HG02610 (cell line): Measurements from ENCODE around the gene ETV3.
"Not testable (repeated sequence)": the region's sequence is repeated elsewhere in the genome, so short reads cannot be mapped to it uniquely, and the experiment has no call there.

ENCODE experiments used
- ATAC-seq: cut with Tn5 transposase; IDR thresholded peaks from one replicate; pipeline ENCODE4 v1.9.1; 2021; ENCODE audit warnings: mild to moderate bottlenecking, moderate library complexity; ENCODE audit not compliant: unreplicated experiment

Gene ETV3

DNA sequence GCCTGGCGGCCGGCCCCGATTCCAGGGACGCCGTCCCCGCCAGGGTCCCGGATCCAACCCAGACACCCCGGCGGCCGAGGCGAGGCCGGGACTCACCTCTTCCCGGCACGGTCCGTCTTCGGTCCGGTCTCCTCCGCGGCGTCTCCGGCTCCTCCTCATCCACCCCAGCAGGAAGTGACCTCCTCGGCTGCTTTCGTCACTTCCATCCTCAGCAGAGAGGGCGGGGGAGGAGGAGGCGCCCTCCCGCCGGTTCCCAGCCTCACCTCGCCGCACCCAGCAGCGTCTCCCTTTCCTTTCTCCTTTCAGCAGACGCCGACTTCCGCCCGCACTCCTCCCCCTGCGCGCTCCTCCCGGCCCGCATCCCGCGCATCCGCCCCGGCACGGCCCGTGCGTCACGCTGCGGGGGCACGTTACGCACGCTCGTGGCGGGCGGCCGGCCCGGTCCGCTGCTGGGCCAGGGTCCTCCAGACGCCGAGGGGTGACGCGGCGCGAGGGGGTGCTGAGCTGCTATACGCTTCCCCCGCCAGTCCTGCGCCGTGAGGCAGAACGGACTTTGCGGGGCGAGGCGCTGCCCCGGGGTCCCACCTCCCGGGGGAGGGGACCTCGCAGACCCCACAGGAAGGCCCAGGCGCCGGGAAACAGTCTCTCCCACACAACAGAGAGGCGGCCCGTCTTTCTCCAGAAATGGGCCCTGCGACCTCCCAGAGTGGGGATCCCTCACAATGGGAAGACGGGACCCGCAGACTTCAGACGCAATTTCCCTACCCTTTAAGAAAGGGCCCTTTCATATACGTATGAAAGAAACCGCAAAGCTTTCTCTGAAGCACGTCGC, at the start of gene ETV3:
TSS of gene ETV3 (minus strand) at position 176 of the 832 bp plus-strand sequence. CDS start 2,043 bp downstream, outside the sequence.
- peak; percentile 84 for ATAC-seq

DNA sequence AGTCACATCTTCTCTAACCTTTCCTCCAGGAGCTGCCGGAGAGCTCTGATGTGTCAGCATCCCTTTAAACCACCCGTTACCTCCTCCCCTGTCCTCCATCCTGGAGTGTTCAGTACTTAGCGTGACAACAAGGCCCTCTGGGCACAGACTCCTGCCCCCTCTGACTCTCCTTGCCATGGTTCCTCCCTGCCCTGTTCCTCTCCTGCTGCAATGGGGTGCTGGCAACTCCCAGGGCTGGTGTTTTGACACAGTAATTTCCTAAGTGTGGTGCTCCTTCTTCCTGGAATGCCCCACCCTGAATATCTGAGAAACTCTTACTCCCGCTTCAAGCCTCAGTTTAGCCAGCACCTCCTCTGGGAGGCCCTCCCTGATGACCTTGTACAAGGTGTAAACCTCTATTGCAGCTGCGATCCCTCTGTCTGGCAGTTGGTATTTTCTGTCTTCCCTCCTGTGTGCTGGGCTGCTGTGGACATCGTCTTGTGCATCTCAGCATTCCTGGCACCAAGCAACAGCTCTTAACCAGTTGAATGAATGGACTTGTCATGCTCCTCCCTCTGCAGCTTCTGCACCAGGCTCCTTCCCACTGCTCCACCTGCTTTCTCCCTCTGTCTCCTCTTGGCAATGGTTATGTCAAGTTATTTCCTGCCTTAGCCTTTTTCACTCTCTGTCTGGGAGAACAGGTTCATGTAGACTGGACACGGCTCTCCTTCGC, 48.2 kb upstream of the ETV3 start:
- no peak for ATAC-seq

DNA sequence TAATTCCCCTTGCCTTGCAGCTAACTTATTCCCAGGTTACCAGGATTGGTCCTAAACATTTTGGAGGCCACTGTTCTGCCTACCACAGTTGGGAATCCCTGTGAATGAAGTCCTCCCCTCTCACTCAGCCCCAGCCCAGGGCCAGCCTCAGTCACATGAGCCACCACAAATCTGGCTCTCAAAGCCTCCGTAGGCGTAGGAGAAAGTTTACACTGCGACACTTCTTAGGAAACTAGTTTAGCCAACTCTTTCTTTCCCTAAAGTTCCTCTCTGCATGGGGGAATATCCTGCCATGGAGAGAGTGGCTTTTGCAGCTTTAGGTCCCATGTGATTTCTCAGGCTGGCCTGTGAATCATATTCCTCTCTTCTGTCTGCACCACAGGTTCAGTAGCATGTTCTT, 45.7 kb upstream of the ETV3 start:
- ATAC-seq: no peak

DNA sequence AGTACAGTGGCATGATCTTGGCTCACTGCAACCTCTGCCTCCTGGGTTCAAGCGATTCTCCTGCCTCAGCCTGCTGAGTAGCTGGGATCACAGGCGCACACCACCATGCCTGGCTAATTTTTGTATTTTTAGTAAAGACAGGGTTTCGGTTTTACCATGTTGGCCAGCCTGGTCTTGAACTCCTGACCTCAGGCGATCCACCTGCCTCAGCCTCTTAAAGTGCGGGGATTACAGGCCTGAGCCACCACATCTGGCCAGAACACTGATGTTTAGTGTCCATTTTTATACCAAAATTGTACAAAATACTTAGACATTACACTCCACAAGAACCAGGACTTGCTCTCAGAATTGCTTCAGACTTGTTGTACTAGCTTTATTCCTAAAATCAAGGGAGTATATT, 44.2 kb upstream of the ETV3 start:
- not testable (repeated sequence) for ATAC-seq

DNA sequence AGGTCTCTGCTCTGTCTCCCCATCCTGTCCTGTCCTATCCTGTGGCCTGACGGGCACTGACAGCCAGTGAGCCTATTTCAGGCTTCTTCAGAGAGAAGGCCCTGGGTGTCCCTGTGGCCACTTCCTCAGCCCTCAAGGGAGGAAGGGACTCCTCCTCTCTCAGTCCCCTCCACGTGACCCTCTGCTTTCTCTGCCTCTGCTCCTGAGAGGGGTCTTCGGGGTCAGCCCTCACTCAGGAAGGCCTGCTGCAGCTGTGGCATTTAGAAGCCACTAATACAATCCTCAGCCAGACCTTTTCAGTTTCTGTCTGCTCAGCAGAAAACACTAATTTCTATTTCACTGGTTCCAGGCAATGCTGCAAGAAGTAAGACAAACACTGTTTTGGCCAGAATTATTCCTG, 43.6 kb upstream of the ETV3 start:
- ATAC-seq: no peak

DNA sequence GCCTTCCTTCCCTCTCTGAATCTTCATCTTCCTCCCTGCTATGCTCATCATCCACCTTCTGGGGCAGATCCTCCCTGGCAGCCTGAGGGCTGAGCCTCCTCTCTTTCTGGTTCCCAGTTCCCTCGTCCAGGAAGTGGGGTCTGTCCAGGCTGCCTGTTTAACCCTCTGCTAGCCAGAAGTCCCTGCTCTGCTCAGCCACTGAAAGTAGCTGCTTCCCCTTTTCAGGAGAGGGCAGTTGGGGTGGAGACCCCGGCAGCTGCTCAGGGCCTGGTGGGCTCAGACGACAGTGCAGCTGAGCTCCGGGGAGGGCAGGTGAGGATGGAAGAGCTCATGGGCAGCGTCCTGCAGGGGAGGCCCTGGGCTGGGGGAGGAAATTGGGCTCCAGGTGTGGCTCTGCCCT, 43.1 kb upstream of the ETV3 start:
- no peak for ATAC-seq

DNA sequence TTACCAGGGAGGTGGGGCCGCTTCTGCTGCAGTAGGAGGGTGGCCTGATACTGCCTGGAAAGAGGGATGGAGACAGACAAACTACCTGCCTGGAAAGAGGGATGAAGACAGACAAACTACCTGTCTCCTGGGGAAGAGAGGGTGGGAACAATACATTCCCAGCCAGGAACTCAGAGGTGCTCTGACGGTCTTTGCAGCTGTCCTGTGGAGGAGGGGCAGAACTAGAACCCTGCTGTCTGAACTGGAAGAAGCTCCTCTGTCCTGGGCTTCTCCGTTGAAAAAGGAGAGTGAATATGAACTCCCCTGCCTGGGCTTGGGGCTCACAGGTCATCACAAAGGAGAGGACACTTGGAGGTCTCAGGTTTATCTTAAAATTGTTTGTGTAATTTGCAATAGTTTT, 40.3 kb upstream of the ETV3 start:
- no peak for ATAC-seq

DNA sequence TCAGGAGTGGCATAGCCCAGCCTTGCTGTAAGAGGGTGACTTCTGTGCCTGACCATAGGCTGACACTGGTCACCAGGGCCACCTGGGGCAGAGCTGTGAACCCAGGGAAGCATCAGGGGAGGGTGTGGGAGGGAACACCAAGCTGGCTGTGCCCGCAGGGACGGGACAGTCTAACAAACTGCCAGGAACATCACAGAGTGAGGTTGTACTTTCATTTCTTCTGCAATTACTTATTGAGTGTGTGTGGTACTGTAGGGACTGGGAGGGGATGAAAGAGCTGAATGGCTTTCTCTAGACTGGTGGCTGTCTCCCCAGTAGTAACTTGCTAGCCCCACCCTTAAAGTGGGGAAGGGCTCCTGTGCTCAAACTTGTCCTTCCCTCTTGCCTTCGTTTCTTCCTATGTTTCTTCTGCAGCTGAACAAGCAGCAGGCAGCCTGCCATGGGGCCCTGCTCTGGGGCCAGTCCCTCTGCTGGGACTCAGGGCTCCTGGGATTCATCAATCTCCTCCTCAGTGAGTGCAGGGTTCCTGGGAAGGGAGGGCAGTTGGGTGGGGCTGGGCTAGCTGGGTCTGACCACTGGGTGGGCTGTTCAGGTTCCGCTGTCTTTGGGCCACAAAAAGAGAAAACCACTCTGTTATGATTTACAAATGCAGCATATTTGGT, 39.7 kb upstream of the ETV3 start:
- ATAC-seq: no peak

DNA sequence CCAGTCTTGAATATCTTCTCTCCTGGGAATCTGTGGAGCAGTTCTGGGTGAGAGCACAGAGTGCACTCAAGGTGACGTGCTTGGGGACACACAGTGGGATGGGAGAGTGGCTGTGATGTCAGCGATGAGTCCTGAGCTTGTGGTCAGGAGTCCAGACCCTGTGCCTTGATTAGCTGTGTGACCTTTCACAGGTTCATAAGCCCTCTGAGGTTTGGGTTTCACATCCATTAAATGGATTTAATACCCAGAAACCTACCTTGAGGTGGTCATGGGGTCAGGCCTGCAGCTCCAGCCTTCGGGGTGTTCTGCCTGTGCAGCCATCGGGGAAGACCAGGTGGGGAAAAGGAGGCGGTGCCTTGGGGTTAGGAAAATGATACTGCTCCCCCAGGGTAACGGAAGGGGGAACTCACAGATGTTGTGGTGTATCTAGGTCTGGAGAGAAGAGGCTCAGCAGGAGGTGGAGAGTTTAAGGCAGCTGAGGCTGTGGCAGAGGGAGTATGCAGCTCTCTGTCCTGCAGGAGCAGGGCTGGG, 38.5 kb upstream of the ETV3 start:
- no peak for ATAC-seq

DNA sequence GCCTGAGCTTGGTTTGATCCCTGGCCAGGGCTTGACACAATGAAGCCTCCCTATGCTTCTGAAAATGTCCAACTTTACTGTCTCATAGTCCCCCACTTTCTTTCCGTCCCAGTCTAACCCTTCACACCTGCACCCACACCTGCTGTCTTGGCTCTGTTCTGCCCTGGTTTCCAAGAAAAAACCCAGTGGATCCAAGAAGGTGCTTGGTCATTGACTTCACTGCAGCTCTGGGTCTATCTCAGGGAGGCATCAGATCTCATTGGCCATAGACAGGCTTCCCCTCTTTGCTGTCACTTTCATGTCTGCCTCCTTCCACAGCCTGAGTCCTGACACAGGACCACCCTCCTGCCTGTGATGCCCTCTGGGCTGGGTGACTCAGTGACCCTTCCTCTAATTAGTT, 37.8 kb upstream of the ETV3 start:
- ATAC-seq: no peak

DNA sequence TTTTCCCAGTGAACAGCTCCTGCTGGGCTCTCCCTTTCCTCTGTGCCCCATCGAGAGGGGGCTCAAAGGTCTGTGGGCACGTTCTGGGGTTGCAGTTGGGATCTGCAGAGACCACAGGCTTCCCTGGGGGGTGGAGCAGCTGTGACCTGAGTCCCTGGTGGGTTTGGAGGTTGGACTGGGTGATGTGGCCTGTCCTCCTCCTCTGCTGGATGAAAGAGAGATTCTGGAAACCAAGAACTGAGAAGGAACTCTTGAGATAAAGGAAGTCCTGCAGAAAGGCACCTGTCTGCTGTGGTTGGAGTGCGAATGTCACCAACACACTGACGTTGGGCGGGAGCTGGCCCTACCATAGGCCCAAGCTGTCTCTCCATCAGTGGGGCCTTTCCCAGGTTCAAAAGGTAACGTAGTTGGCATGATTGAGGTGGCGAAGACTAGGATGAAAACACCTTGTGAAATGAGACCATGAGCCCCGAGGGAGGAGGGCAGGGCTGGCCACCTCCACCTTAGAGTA, 35.8 kb upstream of the ETV3 start:
- no peak for ATAC-seq

DNA sequence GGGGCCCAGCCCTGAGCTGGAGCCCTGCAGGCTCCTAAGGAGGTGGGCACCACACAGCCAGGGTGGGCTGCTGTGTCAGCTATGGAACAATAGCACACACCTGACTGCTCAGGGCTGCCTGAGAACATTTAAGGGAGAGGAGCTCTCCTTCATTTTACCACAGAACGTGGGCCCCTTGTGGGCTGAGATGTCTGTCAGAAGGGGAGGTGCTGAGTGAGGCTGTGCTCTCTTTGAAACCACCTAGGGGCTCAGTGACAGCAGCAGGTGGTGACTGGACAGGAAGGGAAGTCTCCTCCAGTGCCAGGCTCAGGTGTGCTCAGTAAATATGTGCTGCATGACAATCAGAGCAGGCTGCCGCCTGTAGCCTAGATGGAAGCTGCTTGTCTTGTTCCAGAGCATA, 35.0 kb upstream of the ETV3 start:
- ATAC-seq: not testable (repeated sequence)

DNA sequence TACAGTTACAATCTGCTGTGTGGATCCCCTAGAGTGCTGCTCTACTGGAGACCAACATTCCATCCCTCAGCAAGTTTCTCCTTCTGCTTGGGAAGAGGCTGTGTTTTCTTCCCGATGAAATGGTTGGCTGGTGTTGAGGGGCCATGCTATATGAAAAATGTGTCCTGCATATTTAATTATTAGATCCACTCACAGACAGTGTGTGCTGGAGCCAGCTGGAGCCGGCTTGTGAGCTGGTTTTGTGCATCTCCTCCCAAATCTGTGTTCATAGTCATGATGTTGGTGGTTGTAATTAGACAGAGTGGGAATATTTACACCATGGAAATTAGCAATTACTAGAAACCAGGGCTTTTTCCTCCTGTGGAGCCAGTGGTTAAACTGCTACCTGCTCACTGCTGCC, 34.4 kb upstream of the ETV3 start:
- not testable (repeated sequence) for ATAC-seq

DNA sequence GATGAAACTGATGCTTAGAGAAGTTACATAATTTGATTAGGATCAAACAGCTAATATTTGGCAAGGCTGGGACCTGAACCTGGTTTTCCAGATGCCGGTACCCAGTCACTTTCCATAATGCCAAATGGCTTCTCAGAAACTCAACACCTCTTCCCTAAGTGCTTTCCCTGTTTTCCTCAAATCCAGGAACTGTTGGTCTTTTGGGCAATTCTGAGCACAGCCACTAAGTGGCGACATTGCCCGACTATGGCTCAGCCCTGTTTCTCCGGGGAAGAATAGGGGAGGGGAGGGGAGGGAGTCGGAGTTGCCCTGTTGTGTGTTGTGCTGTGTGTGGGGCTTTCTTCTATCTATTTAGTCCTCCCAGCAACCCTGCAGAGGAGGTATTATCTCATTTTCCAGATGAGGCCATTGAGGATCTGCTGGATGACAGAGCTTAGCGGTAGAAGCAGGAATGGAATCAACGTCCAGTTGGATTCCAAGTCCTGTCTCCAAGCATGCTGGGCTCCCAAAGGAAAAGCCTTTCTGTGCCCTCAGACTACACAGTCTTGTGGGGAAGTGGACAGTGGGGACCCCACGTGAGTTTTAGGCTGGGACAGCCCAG, 33.8 kb upstream of the ETV3 start:
- not testable (repeated sequence) for ATAC-seq

DNA sequence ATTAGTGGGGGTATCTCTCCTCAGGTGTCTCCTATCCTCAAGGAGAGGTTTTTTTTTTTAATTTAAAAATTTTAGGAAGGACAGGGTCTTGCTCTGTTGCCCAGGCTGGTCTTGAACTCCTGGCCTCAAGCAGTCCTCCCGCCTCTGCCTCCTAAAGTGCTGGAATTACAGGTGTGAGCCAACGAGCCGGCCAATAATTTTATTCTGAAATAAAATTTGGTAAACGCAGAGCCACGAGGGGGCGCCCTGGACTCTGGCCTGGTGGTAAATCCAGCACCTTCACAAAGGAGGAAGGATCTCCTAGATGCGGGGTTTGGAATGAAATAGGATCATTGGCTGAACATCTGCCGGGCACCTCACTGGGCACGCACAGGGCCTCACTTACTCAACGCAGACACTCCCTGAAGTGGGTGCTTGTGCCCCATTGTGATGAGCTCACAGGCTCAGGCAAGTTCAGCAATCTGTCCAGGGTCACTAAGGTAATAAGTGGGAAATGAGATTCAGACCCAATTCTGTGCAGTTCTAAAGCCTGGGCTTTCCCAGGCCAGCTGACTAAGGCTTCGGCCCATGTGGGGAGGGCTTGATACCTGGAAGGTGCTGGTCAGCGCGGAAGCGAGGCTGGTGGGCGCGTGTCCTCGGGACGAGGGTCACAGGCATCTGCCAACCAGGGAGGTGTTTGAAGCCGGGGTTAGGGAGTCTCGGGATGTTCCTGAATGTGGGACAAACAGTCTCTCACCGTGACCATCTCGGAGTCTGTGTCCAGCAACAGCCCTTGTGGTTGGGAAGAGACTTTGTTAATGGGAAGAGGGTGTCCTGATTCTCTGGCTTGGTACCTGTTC, 32.7 kb upstream of the ETV3 start:
- ATAC-seq: no peak

DNA sequence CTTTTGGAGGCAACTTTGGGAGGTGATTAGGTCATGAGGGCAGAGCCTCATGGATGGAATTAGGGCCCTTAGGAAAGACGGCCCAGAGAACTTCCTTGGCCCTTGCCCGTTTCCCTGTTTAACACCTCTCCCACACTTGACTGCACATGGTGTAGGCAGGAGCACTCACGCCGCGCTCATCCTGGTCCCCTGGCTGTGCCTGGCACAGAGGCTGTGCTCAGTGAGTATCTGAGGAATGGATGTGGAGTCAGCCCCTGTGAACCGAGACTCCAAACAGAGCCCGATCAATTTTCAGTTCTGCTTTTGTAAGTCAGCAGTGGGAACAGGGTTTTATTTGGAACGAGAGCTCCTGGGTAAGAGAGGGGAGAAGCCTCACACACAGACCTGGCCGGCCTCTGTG, 29.8 kb upstream of the ETV3 start:
- no peak for ATAC-seq

DNA sequence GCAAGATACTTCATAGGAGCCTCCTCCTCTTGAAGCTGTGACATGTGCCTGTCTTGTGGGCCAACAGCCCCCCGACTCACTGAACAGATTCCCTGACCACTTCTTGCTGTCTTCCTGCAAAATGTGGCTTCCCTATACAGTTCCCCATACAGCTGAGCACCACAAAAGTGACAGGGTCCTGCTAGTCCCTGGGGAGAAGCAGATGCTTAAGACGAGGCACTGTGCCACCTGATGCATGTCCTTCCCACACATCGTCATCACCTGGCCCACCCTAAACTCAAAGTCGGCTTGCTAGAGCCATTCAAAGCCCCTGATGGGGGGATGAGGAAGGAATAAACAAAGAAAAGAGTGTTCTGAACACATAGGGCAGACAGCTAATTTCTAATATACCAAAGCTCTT, 29.2 kb upstream of the ETV3 start:
- ATAC-seq: no peak

DNA sequence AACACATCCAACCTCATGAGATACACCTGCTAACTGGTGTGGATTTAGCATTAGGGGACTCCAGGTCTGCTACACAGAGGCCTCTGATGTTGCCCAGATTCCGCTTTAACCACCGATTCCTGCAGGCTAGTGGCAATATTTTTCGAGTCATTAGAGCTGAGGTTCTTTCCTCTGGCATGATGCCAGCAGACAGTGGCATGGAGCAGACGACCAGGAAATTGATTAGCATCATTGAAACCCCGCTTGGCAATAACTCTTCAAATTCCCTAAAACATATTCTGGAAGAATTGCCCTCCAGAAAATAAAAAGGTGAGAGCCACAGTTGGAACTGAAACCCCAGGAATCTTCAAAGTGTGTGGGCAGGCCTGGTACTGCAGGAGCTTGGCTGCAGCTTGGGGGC, 28.4 kb upstream of the ETV3 start:
- ATAC-seq: no peak

DNA sequence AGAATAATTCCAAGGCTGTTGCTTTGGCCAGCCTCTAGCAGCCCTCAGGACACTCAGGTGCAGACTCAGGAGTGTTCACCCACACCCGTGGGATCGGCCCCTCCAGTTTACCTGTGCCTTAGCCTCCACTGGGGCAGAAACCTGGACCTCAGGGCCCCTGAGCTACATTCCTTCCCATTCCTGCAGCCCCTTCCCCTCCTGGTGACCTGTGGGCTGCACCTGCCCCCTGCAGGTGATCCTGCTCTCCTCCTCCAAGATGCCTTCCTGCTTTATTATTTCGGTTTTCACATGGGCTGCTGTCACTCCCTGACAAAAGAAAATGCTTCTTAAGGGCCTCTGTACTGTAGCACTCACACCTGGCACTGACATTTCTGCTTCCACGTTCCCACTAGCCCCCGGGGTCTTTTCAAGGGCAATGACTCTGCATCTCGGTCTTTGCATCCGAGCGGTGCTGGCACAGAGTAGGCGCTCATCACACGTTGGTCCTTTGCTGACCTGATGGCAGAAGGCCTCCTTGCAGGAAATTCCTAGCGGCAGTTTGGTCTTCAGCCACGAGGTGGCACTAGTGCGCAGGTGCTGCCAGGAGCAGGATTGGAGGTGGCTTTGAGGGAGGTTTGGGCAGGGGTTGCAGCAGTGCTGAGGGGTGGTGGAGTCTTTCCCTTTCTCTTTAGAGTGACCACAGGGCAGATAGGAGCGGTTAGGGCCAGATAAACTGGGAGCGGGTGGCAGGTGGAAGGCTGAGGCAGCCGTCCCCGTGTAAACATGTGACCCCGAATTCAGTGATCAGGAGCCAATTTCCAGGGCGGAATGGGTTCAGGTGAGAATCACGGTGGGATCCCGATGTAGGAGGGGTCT, 25.3 kb upstream of the ETV3 start:
- ATAC-seq: peak; percentile 57
